Caco-2 (cell line): Measurements from ENCODE around the gene COL9A3. TPM values are rescaled to one million over a fixed set of nuclear protein-coding genes. Genes with fewer than 3 reads are reported as not detected.

Source experiments
- BruUV-seq: library from RNA; stranded (reverse); fragments of 400-500 nt; replicated peaks from 2 replicates; lab custom pipeline; 2021; lab: Mats Ljungman, UMichigan
- CTCF ChIA-PET: fragments of 300-600 bp; sonication (Branson Sonifier 250); formaldehyde crosslinking; loops from one replicate; lab custom pipeline; 2022; ENCODE audit warnings: antibody characterized with exemption; lab: Charles Lee
- POLR2A ChIA-PET: fragments of 300-600 bp; sonication (Branson Sonifier 250); formaldehyde crosslinking; loops from one replicate; lab custom pipeline; 2022; ENCODE audit warnings: antibody characterized with exemption; lab: Charles Lee
- DNase-seq, 2 experiments: peaks; one replicate each; pipeline versions ENCODE4 v3.0.0 to v3.0.0-alpha.2; 2020 to 2022
- H3K27me3 ChIP-seq: replicated peaks from 2 replicates; pipeline ENCODE4 v1.6.0; 2011; ENCODE audit warnings: low read length; ENCODE audit not compliant: control insufficient read depth, insufficient read depth
- H3K36me3 ChIP-seq: 2 replicates; pipeline ENCODE4 v1.5.1; 2011; ENCODE audit warnings: low read length; ENCODE audit not compliant: control insufficient read depth, insufficient read depth
- H3K4me1 ChIP-seq: fragments of 250-450 bp; sonication (Bioruptor Pico); 2 replicates; pipeline ENCODE4 v1.5.1; 2020; ENCODE audit warnings: mild to moderate bottlenecking
- H3K4me3 ChIP-seq: 2 replicates; pipeline ENCODE4 v1.5.1; 2011; ENCODE audit warnings: low read depth, mild to moderate bottlenecking, control low read depth, low read length
- H3K9me3 ChIP-seq: fragments of 250-450 bp; sonication (Bioruptor Pico); 2 replicates; pipeline ENCODE4 v1.5.1; 2020; ENCODE audit warnings: mild to moderate bottlenecking, moderate library complexity
- H3K27ac Mint-ChIP-seq: one replicate; pipeline ENCODE4 v1.8.0; 2022; ENCODE audit warnings: mixed read lengths; ENCODE audit not compliant: unreplicated experiment
- H3K27me3 Mint-ChIP-seq: one replicate; pipeline ENCODE4 v1.8.0; 2022; ENCODE audit warnings: mixed read lengths; ENCODE audit not compliant: insufficient read depth, unreplicated experiment
- H3K36me3 Mint-ChIP-seq: one replicate; pipeline ENCODE4 v1.8.0; 2022; ENCODE audit warnings: mild to moderate bottlenecking, mixed read lengths; ENCODE audit not compliant: insufficient read depth, unreplicated experiment
- H3K4me1 Mint-ChIP-seq: one replicate; pipeline ENCODE4 v1.8.0; 2022; ENCODE audit warnings: low read depth, mixed read lengths; ENCODE audit not compliant: unreplicated experiment
- H3K4me3 Mint-ChIP-seq: one replicate; pipeline ENCODE4 v1.8.0; 2022; ENCODE audit warnings: mild to moderate bottlenecking, moderate library complexity, mixed read lengths; ENCODE audit not compliant: unreplicated experiment
- H3K9me3 Mint-ChIP-seq: one replicate; pipeline ENCODE4 v1.8.0; 2022; ENCODE audit warnings: mixed read lengths; ENCODE audit not compliant: unreplicated experiment
- intact Hi-C: fragments of 100-400 bp; cut with micrococcal nuclease; formaldehyde crosslinking; loops from one replicate; pipeline ENCODE4 v1.10.0; 2022; ENCODE audit not compliant: unreplicated experiment
- total RNA-seq: library from RNA; stranded (reverse); gene quantifications from 2 replicates; pipeline ENCODE4 v1.2.3, GENCODE V29; 2022
- TF ChIP-seq, protein P1 (sequence below), 2 experiments: fragments of 200-600 bp in 1 of 2; IDR thresholded peaks; 1 replicate in 1 of 2; 2 replicates in 1 of 2; pipeline versions ENCODE4 v1.5.1 to v1.8.0; 2011 to 2022; ENCODE audit warnings: antibody characterized with exemption in 1 of 2, control low read depth in 1 of 2, inconsistent platforms in 1 of 2, low read depth in 1 of 2, low read length in 1 of 2, mild to moderate bottlenecking in 1 of 2, moderate library complexity in 1 of 2; ENCODE audit not compliant: insufficient read depth in 1 of 2, severe bottlenecking in 1 of 2, unreplicated experiment in 1 of 2

The COL9A3 gene
- total RNA-seq, 1 experiment from 2014 or later: 6.4 TPM

DNA sequence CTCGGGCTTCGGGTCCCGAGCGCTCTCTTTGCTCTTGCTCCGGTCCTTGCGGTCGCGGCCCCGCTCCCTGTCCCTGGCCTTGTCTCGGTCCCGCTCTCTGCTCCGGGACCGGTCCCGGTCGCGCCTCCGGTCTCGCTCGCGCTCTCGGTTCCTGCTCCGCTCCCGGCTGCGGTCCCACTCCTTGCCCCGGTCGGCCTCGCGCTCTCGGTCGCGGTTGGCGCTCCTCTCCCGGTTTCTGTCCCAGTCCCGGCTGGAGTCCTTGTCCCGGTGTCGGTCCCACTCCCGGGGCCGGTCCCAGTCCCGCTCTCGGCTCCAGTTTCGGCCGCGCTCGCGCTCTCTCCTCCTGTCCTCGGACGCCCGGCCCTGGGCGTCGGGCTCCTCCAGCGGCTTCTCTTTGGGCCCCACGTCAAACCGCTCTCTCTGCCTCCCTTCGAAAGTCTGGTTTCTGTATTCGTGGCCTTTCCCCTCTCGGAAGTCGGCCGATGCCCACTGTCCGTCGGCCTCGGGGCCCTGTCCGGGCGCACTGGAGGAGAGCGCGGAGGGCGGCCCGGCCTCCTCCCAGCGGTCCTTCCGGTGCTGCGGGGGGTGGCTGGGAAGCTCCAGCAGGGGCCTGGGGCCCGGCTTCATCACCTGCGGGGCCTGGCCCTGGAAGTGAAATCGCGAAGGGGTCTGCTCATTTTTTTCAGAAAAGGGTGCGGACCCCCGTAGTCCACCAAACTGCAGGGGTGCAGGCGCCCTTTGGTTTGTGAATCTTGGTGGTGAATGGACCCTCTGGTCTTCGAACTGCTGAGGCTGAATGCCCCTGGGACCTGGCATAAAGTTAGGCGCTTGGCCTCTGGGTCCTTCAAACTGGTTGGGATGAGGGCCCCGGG, 62.7 kb downstream of the COL9A3 start:
- Histone ChIP-seq H3K27me3 (no peaks in the 10 kb centered on the region), H3K4me3 (no peak overlapping the region), H3K9me3 (no peaks in the 10 kb centered on the region), H3K4me1 (peaks cover 3% of the 10 kb centered on the region), H3K36me3 (0 out of 2 replicates have a peak, but pooled peaks cover 5% of the 10 kb centered on the region)
- no peak overlapping the region for H3K4me3 Mint-ChIP-seq
- BruUV-seq: no TSS peak
- intact Hi-C loops: no loop called here
- peaks cover 48% of the 10 kb centered on the region for H3K36me3 Mint-ChIP-seq
- POLR2A ChIA-PET: no interaction called here
- TF ChIP-seq, protein P1, sequence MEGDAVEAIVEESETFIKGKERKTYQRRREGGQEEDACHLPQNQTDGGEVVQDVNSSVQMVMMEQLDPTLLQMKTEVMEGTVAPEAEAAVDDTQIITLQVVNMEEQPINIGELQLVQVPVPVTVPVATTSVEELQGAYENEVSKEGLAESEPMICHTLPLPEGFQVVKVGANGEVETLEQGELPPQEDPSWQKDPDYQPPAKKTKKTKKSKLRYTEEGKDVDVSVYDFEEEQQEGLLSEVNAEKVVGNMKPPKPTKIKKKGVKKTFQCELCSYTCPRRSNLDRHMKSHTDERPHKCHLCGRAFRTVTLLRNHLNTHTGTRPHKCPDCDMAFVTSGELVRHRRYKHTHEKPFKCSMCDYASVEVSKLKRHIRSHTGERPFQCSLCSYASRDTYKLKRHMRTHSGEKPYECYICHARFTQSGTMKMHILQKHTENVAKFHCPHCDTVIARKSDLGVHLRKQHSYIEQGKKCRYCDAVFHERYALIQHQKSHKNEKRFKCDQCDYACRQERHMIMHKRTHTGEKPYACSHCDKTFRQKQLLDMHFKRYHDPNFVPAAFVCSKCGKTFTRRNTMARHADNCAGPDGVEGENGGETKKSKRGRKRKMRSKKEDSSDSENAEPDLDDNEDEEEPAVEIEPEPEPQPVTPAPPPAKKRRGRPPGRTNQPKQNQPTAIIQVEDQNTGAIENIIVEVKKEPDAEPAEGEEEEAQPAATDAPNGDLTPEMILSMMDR (IDR thresholded peaks at IDR 0.05; ENCODE audit: insufficient read depth in 1 of 2, low read depth in 1 of 2, low read length in 1 of 2, severe bottlenecking in 1 of 2, unreplicated experiment in 1 of 2): no peak
- no peaks in the 10 kb centered on the region for H3K27me3 Mint-ChIP-seq
- H3K4me1 Mint-ChIP-seq: peaks cover 16% of the 10 kb centered on the region
- CTCF ChIA-PET: interaction anchor here (0.6 kb wide), 1 partner anchor 491 kb away, joined by 8 read pairs; no protein-coding TSS in a partner anchor
- no peaks in the 10 kb centered on the region for H3K9me3 Mint-ChIP-seq
- no peak overlapping the region for H3K27ac Mint-ChIP-seq
- no peak for DNase-seq

DNA sequence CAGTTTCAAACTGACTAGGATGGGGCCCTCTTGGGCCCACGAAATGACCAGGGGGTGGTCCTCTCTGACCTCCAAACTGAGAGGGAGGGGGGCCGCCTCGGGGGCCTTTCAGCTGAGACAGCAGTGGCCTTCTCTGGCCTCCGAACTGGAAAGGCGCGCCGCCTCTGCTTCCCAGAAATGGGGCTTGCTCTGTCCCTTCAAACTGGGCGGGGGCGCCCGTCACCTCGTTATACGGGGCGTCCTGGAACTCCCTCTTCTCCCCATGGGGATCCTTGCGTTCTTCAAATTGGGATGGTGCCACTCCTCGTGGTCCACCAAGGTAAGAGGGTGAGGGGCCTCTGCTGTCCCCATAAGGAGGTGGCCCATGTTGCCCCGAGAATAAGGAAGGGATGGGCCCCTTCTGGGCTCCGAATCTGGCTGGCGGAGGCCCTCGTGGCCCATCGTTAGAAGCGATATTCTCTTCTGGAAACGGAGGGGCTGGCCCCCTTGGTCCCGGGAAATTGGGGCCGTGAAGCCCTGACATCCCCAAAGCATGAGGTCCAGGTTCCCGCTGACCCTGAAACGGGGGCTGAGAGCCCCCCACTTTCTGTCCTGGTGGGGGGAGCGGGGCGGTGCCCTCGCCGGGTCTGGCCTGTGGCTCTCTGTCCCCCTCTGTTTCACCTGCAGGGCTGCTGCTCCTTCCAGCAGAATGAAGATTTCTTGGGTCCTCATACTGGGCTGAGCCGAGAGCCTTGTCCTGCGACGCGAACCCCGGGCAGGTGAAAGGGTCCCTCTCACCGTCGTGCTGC, 63.5 kb downstream of the COL9A3 start:
- no peaks in the 10 kb centered on the region for H3K27me3 ChIP-seq
- peaks cover 10% of the 10 kb centered on the region for H3K4me1 Mint-ChIP-seq

More for the DNA sequence above, 63.5 kb downstream of the COL9A3 start:
- H3K4me3 Mint-ChIP-seq: no peak overlapping the region
- peaks cover 48% of the 10 kb centered on the region for H3K36me3 Mint-ChIP-seq
- no peaks in the 10 kb centered on the region for H3K27me3 Mint-ChIP-seq
- ChIA-PET CTCF (no interaction called here), POLR2A (no interaction called here)
- 0 out of 2 replicates have a peak, but pooled peaks cover 5% of the 10 kb centered on the region for H3K36me3 ChIP-seq
- TF ChIP-seq, protein P1 (IDR thresholded peaks at IDR 0.05; ENCODE audit: insufficient read depth in 1 of 2, low read depth in 1 of 2, low read length in 1 of 2, severe bottlenecking in 1 of 2, unreplicated experiment in 1 of 2): no peak
- DNase-seq: no peak
- no peaks in the 10 kb centered on the region for H3K9me3 Mint-ChIP-seq
- no peak overlapping the region for H3K27ac Mint-ChIP-seq
- no TSS peak for BruUV-seq
- H3K9me3 ChIP-seq: no peaks in the 10 kb centered on the region
- H3K4me3 ChIP-seq: no peak overlapping the region
- no peaks in the 10 kb centered on the region for H3K4me1 ChIP-seq
- intact Hi-C loops: no loop called here
